ENCODE measurements around the gene CHST15.

DNA sequence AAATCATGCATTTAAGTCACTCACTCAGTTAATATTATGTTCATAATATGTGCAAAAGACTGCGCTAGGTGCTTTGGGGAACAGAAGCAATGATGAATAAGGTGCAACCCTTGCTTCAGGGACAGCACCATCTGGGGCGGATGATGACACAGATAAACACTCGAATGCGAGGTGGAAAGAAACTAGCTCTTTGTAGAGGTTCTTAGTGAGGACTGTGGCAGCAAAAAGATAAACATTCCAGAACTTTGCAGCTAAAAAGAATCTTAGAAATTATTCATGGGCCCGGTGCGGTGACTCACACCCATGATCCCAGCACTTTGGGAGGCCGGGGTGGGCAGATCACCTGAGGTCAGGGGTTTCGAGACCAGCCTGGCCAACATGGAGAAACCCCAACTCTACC lies 29.8 kb upstream of the CHST15 start:
- TF ChIP-seq, protein P1, sequence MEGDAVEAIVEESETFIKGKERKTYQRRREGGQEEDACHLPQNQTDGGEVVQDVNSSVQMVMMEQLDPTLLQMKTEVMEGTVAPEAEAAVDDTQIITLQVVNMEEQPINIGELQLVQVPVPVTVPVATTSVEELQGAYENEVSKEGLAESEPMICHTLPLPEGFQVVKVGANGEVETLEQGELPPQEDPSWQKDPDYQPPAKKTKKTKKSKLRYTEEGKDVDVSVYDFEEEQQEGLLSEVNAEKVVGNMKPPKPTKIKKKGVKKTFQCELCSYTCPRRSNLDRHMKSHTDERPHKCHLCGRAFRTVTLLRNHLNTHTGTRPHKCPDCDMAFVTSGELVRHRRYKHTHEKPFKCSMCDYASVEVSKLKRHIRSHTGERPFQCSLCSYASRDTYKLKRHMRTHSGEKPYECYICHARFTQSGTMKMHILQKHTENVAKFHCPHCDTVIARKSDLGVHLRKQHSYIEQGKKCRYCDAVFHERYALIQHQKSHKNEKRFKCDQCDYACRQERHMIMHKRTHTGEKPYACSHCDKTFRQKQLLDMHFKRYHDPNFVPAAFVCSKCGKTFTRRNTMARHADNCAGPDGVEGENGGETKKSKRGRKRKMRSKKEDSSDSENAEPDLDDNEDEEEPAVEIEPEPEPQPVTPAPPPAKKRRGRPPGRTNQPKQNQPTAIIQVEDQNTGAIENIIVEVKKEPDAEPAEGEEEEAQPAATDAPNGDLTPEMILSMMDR (IDR thresholded peaks at IDR 0.05): no peak
- no peak for TF ChIP-seq POLR2A (IDR thresholded peaks at IDR 0.05)
